ENCODE results near the gene C10orf62.
"Not testable (repeated sequence)": the region's sequence is repeated elsewhere in the genome, so short reads cannot be mapped to it uniquely, and the experiment has no call there.

C10orf62 gene

GRCh38 chr10:97550336-97551149 lies 39.0 kb upstream of the C10orf62 start:
- Histone ChIP-seq H3K4me3 (ENCODE audit: low read length) (no peak overlapping the region), H3K27ac (ENCODE audit: low read length) (no peak overlapping the region), H3K36me3 (ENCODE audit: control insufficient read depth, insufficient read depth, low read length) (no peaks in the 10 kb centered on the region), H3K4me1 (ENCODE audit: control insufficient read depth, insufficient read depth, low read length) (peaks cover 8% of the 10 kb centered on the region), H3K9me3 (ENCODE audit: control insufficient read depth, insufficient read depth, low read length) (no peaks in the 10 kb centered on the region), H3K27me3 (ENCODE audit: control insufficient read depth, insufficient read depth, low read length) (no peaks in the 10 kb centered on the region)
- DNase-seq (ENCODE audit: low read depth, low spot score), result no peak
- no CpG with 5 or more reads among the region's 10 CpGs for WGBS (ENCODE audit: insufficient coverage, insufficient read length)

GRCh38 chr10:97551271-97551670 lies 38.2 kb upstream of the C10orf62 start:
- H3K4me1 ChIP-seq (ENCODE audit: control insufficient read depth, insufficient read depth, low read length), result peaks cover 8% of the 10 kb centered on the region
- H3K27ac ChIP-seq (ENCODE audit: low read length), result no peak overlapping the region
- no peaks in the 10 kb centered on the region for H3K27me3 ChIP-seq (ENCODE audit: control insufficient read depth, insufficient read depth, low read length)
- no peaks in the 10 kb centered on the region for H3K9me3 ChIP-seq (ENCODE audit: control insufficient read depth, insufficient read depth, low read length)
- H3K36me3 ChIP-seq (ENCODE audit: control insufficient read depth, insufficient read depth, low read length), result no peaks in the 10 kb centered on the region
- no peak for DNase-seq (ENCODE audit: low read depth, low spot score)
- no peak overlapping the region for H3K4me3 ChIP-seq (ENCODE audit: low read length)
- WGBS (ENCODE audit: insufficient coverage, insufficient read length), result no CpG with 5 or more reads among the region's 6 CpGs

DNA sequence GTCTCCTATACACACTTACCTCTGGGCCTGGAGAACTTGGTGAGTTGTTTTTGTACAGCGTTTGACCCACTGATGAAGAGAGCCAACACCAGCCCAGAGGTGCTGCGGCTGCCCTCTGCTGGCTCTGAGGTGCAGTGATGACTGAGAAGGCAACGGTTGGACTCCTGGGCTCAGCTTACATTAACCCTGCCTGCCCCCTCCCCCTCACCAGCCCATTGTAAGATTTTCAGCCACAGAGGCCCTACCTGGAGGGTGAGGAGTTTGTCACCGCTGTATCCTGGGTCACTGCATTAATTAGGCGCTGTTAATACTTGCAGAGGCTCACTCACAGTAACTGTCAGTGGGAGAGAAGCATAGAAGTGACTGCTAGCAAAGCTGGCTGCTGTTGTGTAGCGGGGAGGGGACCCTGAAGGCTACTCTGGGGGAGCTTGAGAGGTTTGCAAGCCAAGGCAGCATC lies 35.9 kb upstream of the C10orf62 start:
- H3K27ac ChIP-seq (ENCODE audit: low read length), result no peak overlapping the region
- peak; percentile 85 for DNase-seq (ENCODE audit: low read depth, low spot score)

DNA sequence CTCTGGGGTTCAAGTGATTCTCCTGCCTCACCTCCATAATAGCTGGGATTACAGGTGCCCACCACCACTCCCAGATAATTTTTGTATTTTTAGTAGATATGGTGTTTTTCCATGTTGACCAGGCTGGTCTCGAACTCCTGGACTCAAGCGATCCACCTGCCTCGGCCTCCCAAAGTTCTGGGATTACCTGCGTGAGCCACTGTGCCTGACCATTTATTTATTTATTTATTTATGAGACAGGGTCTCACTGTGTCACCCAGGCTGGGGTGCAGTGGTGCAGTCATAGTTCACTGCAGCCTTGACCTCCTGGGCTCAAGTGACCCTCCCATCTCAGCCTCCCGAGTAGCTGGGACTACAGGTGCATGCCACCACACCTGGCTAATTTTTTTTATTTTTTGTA lies 35.2 kb upstream of the C10orf62 start:
- H3K36me3 ChIP-seq (ENCODE audit: control insufficient read depth, insufficient read depth, low read length); H3K4me3 ChIP-seq (ENCODE audit: low read length); H3K9me3 ChIP-seq (ENCODE audit: control insufficient read depth, insufficient read depth, low read length); H3K27me3 ChIP-seq (ENCODE audit: control insufficient read depth, insufficient read depth, low read length); H3K27ac ChIP-seq (ENCODE audit: low read length); H3K4me1 ChIP-seq (ENCODE audit: control insufficient read depth, insufficient read depth, low read length); DNase-seq (ENCODE audit: low read depth, low spot score): not testable (repeated sequence)
- no CpG with 5 or more reads among the region's 5 CpGs for WGBS (ENCODE audit: insufficient coverage, insufficient read length)

More for the DNA sequence above, 35.9 kb upstream of the C10orf62 start:
- no peak overlapping the region for H3K4me3 ChIP-seq (ENCODE audit: low read length)
- H3K9me3 ChIP-seq (ENCODE audit: control insufficient read depth, insufficient read depth, low read length), result no peaks in the 10 kb centered on the region
- no peaks in the 10 kb centered on the region for H3K36me3 ChIP-seq (ENCODE audit: control insufficient read depth, insufficient read depth, low read length)
- peaks cover 8% of the 10 kb centered on the region for H3K4me1 ChIP-seq (ENCODE audit: control insufficient read depth, insufficient read depth, low read length)
- no CpG with 5 or more reads among the region's 6 CpGs for WGBS (ENCODE audit: insufficient coverage, insufficient read length)
- H3K27me3 ChIP-seq (ENCODE audit: control insufficient read depth, insufficient read depth, low read length), result no peaks in the 10 kb centered on the region

- not testable (repeated sequence) for H3K4me3 ChIP-seq (ENCODE audit: low read length); H3K36me3 ChIP-seq (ENCODE audit: control insufficient read depth, insufficient read depth, low read length); H3K9me3 ChIP-seq (ENCODE audit: control insufficient read depth, insufficient read depth, low read length); H3K27ac ChIP-seq (ENCODE audit: low read length); DNase-seq (ENCODE audit: low read depth, low spot score); H3K4me1 ChIP-seq (ENCODE audit: control insufficient read depth, insufficient read depth, low read length); H3K27me3 ChIP-seq (ENCODE audit: control insufficient read depth, insufficient read depth, low read length)
- WGBS (ENCODE audit: insufficient coverage, insufficient read length), result no CpG with 5 or more reads among the region's 10 CpGs
Measured at GRCh38 chr10:97555541-97555940, 34.0 kb upstream of the C10orf62 start.

DNA sequence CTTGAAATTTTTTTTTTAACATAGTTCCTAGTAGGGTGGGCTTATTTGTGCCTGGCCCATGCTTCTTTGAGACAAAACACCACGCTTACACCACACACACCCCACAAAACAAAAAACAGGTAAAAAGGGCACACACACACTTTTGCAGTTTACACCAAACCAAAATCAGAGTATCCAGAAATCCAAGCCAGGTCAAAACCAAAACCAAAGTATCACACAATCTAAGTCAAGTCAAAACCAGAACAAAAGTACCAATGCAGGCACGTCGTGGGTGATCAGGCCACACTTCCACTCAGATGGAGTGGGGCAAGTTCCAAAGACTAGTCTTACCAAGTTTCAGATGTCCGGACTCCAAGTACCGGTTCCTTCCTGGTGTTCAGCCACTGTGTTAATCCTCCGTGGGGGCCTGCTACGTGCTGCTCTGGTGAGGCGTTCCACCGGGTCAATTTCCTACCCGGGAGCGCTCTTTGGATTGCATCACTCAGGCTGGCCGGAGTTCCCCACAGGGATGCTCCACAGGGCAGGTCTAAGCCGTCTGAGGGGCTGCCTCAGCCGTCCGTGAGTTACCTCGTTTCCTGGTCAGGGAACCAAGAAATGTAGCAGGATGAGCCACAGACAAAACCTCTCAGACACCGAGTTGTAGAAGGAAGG lies 28.7 kb upstream of the C10orf62 start:
- H3K36me3 ChIP-seq (ENCODE audit: control insufficient read depth, insufficient read depth, low read length); H3K27ac ChIP-seq (ENCODE audit: low read length); H3K9me3 ChIP-seq (ENCODE audit: control insufficient read depth, insufficient read depth, low read length); H3K4me3 ChIP-seq (ENCODE audit: low read length); H3K4me1 ChIP-seq (ENCODE audit: control insufficient read depth, insufficient read depth, low read length); DNase-seq (ENCODE audit: low read depth, low spot score); H3K27me3 ChIP-seq (ENCODE audit: control insufficient read depth, insufficient read depth, low read length): not testable (repeated sequence)
- no CpG with 5 or more reads among the region's 17 CpGs for WGBS (ENCODE audit: insufficient coverage, insufficient read length)

- not testable (repeated sequence) for H3K27ac ChIP-seq (ENCODE audit: low read length); H3K4me1 ChIP-seq (ENCODE audit: control insufficient read depth, insufficient read depth, low read length); H3K27me3 ChIP-seq (ENCODE audit: control insufficient read depth, insufficient read depth, low read length); H3K4me3 ChIP-seq (ENCODE audit: low read length); H3K9me3 ChIP-seq (ENCODE audit: control insufficient read depth, insufficient read depth, low read length); DNase-seq (ENCODE audit: low read depth, low spot score); H3K36me3 ChIP-seq (ENCODE audit: control insufficient read depth, insufficient read depth, low read length)
- no CpG with 5 or more reads among the region's 12 CpGs for WGBS (ENCODE audit: insufficient coverage, insufficient read length)
Measured at GRCh38 chr10:97561386-97562077, 28.0 kb upstream of the C10orf62 start.

DNA sequence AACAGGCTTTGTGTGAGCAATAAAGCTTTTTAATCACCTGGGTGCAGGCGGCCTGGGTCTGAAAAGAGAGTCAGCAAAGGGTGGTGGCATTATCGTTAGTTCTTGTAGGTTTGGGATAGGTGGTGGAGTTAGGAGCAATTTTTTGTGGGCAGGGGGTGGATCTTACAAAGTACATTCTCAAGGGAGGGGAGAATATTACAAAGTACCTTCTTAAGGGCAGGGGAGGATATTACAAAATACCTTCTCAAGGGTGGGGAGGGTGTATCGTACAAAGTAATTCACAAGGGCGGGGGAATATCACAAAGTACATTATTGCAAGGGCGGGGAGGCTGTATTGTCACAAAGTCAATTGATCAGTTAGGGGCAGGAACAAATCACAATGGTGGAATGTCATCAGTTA lies 27.2 kb upstream of the C10orf62 start:
- not testable (repeated sequence) for H3K9me3 ChIP-seq (ENCODE audit: control insufficient read depth, insufficient read depth, low read length); H3K36me3 ChIP-seq (ENCODE audit: control insufficient read depth, insufficient read depth, low read length); H3K27ac ChIP-seq (ENCODE audit: low read length); H3K4me3 ChIP-seq (ENCODE audit: low read length); H3K27me3 ChIP-seq (ENCODE audit: control insufficient read depth, insufficient read depth, low read length); H3K4me1 ChIP-seq (ENCODE audit: control insufficient read depth, insufficient read depth, low read length); DNase-seq (ENCODE audit: low read depth, low spot score)
- no CpG with 5 or more reads among the region's 5 CpGs for WGBS (ENCODE audit: insufficient coverage, insufficient read length)

- no CpG with 5 or more reads among the region's 4 CpGs for WGBS (ENCODE audit: insufficient coverage, insufficient read length)
- H3K36me3 ChIP-seq (ENCODE audit: control insufficient read depth, insufficient read depth, low read length), result no peaks in the 10 kb centered on the region
- no peaks in the 10 kb centered on the region for H3K9me3 ChIP-seq (ENCODE audit: control insufficient read depth, insufficient read depth, low read length)
- no peaks in the 10 kb centered on the region for H3K27me3 ChIP-seq (ENCODE audit: control insufficient read depth, insufficient read depth, low read length)
- H3K27ac ChIP-seq (ENCODE audit: low read length), result no peak overlapping the region
- no peaks in the 10 kb centered on the region for H3K4me1 ChIP-seq (ENCODE audit: control insufficient read depth, insufficient read depth, low read length)
- no peak overlapping the region for H3K4me3 ChIP-seq (ENCODE audit: low read length)
- DNase-seq (ENCODE audit: low read depth, low spot score), result no peak
Measured at GRCh38 chr10:97563337-97563736, 26.2 kb upstream of the C10orf62 start.

DNA sequence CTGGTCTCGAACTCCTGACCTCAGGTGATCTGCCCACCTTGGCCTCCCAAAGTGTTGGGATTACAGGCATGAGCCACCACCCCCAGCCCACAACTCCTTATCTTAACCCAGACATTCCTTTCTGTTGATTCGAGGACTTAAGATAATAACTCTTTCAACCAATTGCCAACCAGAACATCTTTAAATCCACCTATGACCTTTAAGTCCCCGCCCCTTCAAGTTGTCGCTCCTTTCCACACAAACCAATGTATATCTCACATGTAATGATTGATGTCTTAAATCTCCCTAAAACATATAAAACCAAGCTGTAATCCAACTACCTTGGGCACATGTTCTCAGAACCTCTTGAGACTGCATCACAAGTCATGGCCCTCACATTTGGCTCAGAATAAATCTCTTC lies 24.7 kb upstream of the C10orf62 start:
- no peak for DNase-seq (ENCODE audit: low read depth, low spot score)
- no peaks in the 10 kb centered on the region for H3K27me3 ChIP-seq (ENCODE audit: control insufficient read depth, insufficient read depth, low read length)
- H3K27ac ChIP-seq (ENCODE audit: low read length), result no peak overlapping the region
- no peak overlapping the region for H3K4me3 ChIP-seq (ENCODE audit: low read length)
- no peaks in the 10 kb centered on the region for H3K9me3 ChIP-seq (ENCODE audit: control insufficient read depth, insufficient read depth, low read length)
- H3K4me1 ChIP-seq (ENCODE audit: control insufficient read depth, insufficient read depth, low read length), result no peaks in the 10 kb centered on the region
- no CpG with 5 or more reads among the region's 4 CpGs for WGBS (ENCODE audit: insufficient coverage, insufficient read length)
- H3K36me3 ChIP-seq (ENCODE audit: control insufficient read depth, insufficient read depth, low read length), result peaks cover 2% of the 10 kb centered on the region; the same call in 1 of the 2 replicates

Measured in iPS DF 6.9 (cell line).